Mammary epithelial cell (primary cell): ENCODE measurements around the gene TMEM127.

Source experiments
- EZH2 ChIP-seq: IDR thresholded peaks from 2 replicates; pipeline ENCODE4 v1.6.1; 2012; ENCODE audit warnings: low read length, inconsistent platforms, borderline replicate concordance
- TF ChIP-seq, protein P1 (sequence below), 2 donors: IDR thresholded peaks in 1 of 2; conservative IDR thresholded peaks in 1 of 2; 2 replicates each; pipeline ENCODE4 v1.5.1; 2011 to 2012; ENCODE audit warnings: inconsistent platforms in 2 of 2, low read length in 2 of 2, mild to moderate bottlenecking in 2 of 2, control low read depth in 1 of 2, low read depth in 1 of 2; ENCODE audit not compliant: insufficient read depth in 1 of 2; ENCODE audit errors: extremely low read depth in 1 of 2

DNA sequence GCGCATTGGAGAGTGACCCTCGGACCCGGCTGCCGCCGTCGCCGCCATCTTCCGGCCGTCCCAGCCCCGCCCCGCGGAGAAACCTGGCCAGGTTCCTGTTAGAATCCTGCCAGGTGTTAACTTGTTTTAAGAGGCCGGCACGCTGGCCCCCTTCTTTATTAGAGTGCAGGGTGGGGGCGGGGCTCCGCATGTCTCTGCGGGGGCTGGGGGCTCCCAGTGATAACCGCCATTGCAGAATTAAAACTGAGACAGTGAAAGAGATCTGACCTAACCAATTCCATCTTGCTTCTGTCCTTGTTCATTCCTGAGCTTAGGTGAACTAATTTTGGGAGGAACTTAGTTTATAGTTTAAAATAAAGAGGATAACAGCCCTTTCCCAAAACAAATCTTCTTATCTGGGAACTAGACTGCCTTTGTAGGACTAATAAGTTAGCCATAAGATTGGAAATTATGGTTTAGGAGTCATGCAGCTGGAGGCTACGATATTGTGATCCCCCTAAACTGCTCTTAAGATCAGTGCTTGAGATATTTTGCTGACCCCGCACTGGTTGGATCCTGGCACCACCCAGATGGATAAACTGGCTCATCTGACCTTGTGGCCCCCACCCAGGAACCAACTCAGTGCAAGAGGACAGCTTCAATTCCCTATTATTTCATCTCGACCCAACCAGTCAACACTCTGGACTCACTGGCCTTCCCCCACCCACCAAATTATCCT lies 56.6 kb downstream of the TMEM127 start:
- TF ChIP-seq, protein P1, sequence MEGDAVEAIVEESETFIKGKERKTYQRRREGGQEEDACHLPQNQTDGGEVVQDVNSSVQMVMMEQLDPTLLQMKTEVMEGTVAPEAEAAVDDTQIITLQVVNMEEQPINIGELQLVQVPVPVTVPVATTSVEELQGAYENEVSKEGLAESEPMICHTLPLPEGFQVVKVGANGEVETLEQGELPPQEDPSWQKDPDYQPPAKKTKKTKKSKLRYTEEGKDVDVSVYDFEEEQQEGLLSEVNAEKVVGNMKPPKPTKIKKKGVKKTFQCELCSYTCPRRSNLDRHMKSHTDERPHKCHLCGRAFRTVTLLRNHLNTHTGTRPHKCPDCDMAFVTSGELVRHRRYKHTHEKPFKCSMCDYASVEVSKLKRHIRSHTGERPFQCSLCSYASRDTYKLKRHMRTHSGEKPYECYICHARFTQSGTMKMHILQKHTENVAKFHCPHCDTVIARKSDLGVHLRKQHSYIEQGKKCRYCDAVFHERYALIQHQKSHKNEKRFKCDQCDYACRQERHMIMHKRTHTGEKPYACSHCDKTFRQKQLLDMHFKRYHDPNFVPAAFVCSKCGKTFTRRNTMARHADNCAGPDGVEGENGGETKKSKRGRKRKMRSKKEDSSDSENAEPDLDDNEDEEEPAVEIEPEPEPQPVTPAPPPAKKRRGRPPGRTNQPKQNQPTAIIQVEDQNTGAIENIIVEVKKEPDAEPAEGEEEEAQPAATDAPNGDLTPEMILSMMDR (conservative IDR thresholded peaks at IDR 0.05 in 1 of 2, IDR thresholded peaks at IDR 0.05 in 1 of 2; ENCODE audit: extremely low read depth in 1 of 2, insufficient read depth in 1 of 2, low read depth in 1 of 2, low read length in 2 of 2) = no peak
- TF ChIP-seq EZH2 = no peak
